GM18502 (cell line): ENCODE data around the gene MRPL38.
"Not testable (repeated sequence)": the region's sequence is repeated elsewhere in the genome, so short reads cannot be mapped to it uniquely, and the experiment has no call there.

Source experiments
- ATAC-seq: cut with Tn5 transposase; IDR thresholded peaks from one replicate; pipeline ENCODE4 v1.9.1; 2021; ENCODE audit warnings: mild to moderate bottlenecking; ENCODE audit not compliant: unreplicated experiment, poor library complexity

The MRPL38 gene

DNA sequence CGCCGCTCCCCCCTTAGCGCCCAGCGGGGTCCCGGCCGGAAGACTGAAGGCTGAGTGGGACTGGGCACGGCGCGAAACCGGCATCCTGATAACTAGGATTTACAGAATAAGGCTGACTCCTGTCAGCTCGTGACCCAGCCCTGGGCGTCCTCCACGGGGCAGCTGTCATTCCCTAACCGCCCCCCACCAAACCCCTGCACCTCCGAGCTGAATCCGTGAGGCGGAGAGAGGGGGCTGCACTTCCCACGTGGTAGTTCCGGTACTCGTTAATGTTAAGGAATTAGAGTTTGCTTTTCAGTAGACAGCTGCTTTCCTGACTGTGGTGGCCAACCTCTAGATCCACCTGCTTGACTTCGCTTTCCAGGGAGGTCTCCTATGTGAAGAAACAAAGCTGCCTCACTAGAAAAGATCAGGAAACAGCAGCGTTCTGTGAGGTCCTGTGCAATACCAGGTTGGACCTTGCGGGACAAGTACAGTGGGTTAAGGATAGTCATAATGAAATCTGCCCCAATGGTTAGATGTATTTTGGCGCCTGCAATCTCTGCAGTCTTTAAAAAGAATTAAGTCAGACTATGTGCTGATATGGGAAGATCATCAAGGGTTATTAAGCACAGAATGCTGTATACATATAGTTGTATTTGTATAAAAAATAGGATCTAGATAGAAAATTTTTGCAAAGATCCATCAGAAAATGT, 48.5 kb downstream of the MRPL38 start:
- no peak for ATAC-seq

DNA sequence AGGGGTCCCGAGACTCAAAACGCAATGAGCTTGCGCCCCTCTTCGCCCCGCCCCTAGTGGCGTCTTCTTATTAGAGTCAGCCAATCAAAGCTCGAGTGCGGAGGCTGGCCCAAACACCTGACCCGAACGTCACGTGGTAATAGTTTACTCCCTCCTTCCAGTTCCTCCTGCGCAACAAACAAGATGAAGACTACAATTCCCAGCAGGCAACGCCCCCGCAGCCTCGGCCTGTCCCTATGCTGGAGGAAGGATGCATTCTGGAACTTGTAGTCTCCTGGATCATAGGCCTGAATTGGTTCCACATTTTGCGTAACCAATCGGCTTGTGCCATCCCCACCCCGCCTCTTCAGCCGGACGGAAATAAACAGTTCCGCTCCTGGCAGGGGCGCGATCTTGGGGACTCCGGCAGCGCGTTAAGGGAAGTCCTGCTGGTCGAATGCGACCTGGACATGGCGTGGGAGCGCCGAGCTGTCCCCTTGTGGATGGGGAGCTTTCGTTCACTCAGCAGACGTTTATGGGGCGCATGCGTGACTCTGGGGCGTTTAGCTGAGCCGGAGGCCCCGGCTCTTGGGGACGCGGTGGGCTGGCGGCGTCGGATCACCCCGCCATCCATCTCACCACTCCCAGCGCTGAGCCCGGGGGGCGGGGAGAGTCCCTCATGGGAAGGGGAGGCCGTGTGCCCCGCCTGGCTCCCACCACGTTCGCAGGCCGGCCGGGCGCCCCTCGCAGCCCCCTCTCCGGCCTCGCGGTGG, 49.2 kb downstream of the MRPL38 start, which contains the start of gene WBP2:
Gene WBP2 (minus strand): TSS at position 26 of the 752 bp plus-strand sequence. CDS start 38 bp downstream, outside the sequence.
- peak; percentile 86 for ATAC-seq

DNA sequence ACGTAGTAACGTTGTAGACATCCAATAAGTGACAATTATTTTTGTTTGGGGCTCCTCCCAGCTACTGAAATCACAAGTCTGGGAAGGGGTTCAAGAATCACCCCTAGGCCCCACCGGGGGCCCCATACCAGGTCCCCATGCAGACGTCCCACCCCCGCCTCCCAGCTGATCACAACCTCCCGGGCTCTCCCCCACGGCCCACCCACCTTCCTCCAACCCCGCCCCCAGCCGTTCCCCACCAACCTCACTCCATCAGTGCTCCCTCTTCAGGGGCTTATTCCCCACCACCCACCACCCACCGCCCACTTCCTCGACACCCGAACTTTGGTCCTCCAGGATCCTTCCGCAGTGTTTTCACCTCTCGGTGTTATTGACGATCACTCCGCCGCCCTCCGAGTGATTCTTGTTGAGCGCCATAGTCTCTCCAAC, 49.8 kb downstream of the MRPL38 start:
- no peak for ATAC-seq

DNA sequence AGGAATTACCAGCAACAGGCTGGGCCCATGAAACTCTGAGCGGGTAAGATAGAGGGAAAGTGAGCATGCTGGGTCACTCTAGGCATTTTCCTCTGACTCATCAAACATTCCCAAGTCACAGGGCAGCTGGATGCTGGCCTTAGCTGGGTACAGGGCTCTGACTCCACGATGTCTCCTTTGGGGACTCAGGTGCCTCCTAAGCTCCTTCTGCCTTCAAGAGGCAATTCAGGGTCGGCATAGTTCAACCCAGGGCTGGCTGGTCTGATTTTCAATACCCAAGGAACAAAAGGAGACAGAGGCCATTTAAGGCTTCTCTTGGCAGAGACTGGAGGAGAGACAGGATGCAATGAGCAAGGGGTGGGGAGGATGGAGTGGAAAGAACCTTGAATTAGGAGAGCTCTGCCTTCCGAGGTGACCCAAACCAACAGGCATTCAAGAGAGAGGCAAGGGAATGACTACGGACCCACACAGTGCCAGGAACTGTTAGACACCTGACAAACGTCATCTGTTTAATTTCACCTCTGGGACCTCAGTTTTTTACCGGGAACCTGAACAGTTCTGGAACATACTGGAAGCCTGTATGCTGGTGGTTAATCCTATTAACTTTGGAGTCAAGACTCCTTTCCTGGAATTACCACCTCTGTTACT, 50.5 kb downstream of the MRPL38 start:
- no peak for ATAC-seq

GRCh38 chr17:75853433-75853832, 51.3 kb downstream of the MRPL38 start:
- ATAC-seq = no peak

GRCh38 chr17:75851693-75851991, 53.0 kb downstream of the MRPL38 start:
- not testable (repeated sequence) for ATAC-seq

- no peak for ATAC-seq
Observed at GRCh38 chr17:75850928-75851692, 53.6 kb downstream of the MRPL38 start.

DNA sequence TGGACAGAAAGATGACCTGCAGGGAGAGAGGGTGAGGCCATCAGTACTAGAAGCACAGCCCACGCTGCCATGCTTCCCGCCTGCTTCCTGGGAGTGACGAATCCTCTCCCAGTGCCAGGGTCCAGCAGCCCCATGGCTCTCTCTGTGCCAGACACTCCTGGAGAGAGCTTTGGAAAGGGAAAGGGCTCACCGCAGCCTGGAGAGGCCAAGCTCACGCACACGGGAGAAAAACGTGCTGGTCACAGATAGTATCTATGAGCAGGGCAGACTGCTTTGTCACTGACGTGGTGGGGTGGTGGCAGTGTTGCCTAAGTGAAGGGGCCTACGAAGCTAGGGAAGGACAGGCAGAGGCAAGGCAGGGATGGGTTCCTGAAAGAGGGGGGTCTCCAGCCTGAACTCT, 55.0 kb downstream of the MRPL38 start:
- ATAC-seq = no peak

DNA sequence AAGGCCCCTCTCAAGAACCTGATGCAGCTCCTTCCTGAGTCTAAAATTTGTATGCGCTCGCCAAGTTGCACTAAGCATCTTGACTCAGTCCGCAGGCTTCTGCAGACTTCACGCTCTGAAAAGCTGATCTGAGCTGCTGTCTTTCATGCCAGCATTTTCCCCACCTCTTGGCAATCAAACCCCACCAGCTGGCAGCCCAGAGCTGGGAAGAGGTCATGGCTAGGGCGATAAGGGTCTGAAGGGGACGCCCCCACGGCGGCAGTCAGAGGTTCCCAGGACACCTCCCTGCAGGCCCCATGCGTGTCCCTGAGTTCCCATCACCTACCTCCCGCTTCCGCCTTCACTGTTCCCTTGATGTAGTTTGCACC, 55.4 kb downstream of the MRPL38 start:
- ATAC-seq = no peak
